Astrocyte of the spinal cord (primary cell): ENCODE results near the gene MAST4.

Source experiments
- DNase-seq: peaks from one replicate; pipeline ENCODE4 v3.0.0; 2011; ENCODE audit warnings: low read depth, low spot score
- H3K4me3 ChIP-seq: 2 replicates; pipeline ENCODE4 v1.5.1; 2011; ENCODE audit warnings: low read depth, mild to moderate bottlenecking, low read length, moderate library complexity
- CTCF ChIP-seq: IDR thresholded peaks from 2 replicates; pipeline ENCODE4 v1.5.1; 2012; ENCODE audit warnings: low read depth, mild to moderate bottlenecking, low read length, inconsistent platforms
- in situ Hi-C: cut with HindIII; loops from 2 replicates; pipeline ENCODE4 v1.10.0; 2017; ENCODE audit warnings: low sequenced_read_pairs

MAST4 gene

DNA sequence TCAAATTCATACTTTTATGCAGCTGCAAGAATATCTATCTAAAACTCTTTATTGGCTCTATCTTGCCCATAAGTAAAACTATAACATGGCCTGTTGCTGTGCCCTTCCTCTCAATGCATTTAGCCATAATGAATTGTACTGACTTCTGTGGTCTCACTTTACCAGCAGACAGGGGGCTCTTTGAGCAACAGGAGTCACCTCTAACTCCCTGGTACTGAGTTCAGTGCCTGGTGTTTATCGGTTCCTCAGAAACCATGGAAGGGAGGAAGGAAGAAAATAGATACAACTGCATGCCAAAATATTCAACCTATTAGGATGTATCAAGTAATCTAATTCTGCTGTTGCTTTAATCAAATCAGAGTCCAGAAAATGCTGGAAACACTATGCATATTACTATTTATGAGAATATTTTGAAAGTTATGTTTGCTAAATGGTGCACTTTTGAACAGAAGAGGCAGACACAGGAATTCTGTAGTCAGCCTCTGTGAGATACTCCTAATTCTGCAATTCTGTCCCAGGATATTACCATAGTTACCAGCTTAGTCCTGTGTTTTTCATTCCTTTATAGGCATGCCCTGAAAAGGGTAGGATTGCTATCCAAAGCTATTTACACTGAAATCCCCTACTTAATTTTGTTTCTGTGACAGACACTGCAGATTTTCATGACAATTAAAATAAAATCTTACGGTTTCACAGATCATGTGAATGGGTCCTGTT lies 510.6 kb downstream of the MAST4 start:
- TF ChIP-seq CTCF: no peak

GRCh38 chr5:67111779-67112178 lies 515.6 kb downstream of the MAST4 start:
- no peak for TF ChIP-seq CTCF
- H3K4me3 ChIP-seq: no peak overlapping the region
- no peak for DNase-seq
- in situ Hi-C loops: no loop called here

More for the DNA sequence above, 510.6 kb downstream of the MAST4 start:
- in situ Hi-C loops: no loop called here
- DNase-seq: no peak
- no peak overlapping the region for H3K4me3 ChIP-seq

DNA sequence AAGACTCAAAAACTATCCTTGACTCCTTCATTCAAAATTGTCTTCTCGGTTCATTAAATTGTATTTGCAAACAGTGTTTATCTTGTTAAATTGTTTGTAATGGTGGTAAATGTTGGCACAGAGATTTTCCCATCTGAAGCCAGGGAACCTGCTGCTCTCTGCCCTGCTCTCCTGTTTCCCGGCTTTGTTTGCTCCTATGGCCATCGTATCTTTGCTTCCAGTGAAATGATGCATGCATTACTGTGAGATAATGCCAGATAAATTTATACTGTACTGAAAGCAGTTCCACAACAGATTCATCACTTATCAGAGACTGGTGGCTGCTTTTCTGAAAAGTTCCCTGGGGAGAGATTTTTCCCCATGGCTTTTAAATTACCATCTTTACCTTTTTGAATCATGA lies 519.1 kb downstream of the MAST4 start:
- no peak for DNase-seq
- H3K4me3 ChIP-seq: no peak overlapping the region
- TF ChIP-seq CTCF: no peak
- in situ Hi-C loops: no loop called here

DNA sequence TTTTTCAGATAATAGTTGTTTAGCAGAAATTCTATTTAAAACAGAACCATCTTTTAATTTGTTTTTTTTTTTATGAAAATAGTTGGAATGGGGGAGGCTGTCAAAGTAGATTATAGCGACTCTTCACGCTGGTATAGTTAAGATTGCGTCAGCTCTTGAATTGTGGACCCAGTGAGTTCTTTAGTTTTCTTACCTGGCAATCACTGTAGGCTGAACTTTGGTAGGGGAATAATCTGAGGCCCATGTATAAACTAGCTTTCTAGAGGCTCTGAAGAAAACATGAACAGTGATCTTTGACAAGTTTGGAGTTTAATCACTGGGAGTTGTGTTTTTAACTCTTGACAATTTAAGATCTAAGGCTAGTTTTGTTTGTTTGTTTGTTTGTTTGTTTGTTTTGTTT lies 519.6 kb downstream of the MAST4 start:
- H3K4me3 ChIP-seq: no peak overlapping the region
- in situ Hi-C loops: no loop called here
- no peak for TF ChIP-seq CTCF
- no peak for DNase-seq

- no peak for DNase-seq
- in situ Hi-C loops: no loop called here
Measured at GRCh38 chr5:67118050-67118620, 521.9 kb downstream of the MAST4 start.

GRCh38 chr5:67119010-67119409 lies 522.8 kb downstream of the MAST4 start:
- in situ Hi-C loops: no loop called here
- TF ChIP-seq CTCF: no peak
- no peak for DNase-seq
- H3K4me3 ChIP-seq: no peak overlapping the region

More at GRCh38 chr5:67118050-67118620, 521.9 kb downstream of the MAST4 start:
- no peak overlapping the region for H3K4me3 ChIP-seq
- no peak for TF ChIP-seq CTCF
